H1 (cell line): ENCODE measurements around the gene PPP1R1B. TPM values are rescaled to one million over a fixed set of nuclear protein-coding genes. Genes with fewer than 3 reads are reported as not detected.

Experiments
- ASH2L ChIP-seq: fragments of 200-600, 300-600 bp; sonication (generic); IDR thresholded peaks from one replicate; pipeline ENCODE4 v1.7.1; 2017; ENCODE audit warnings: low read length
- BACH1 ChIP-seq: IDR thresholded peaks from 2 replicates; pipeline ENCODE4 v1.6.1; 2012; ENCODE audit warnings: low read length, improper control_type of control experiment
- EGR1 ChIP-seq: IDR thresholded peaks from 2 replicates; pipeline ENCODE4 v1.6.1; 2011; ENCODE audit warnings: low read depth, low read length, borderline replicate concordance
- EZH2 ChIP-seq: fragments of 200-600 bp; sonication (generic); IDR thresholded peaks from 2 replicates; pipeline ENCODE4 v1.7.1; 2012; ENCODE audit warnings: low read depth, mild to moderate bottlenecking, moderate library complexity, low read length, inconsistent platforms; ENCODE audit not compliant: severe bottlenecking
- JUND ChIP-seq: IDR thresholded peaks from 2 replicates; pipeline ENCODE4 v1.6.1; 2011; ENCODE audit warnings: mild to moderate bottlenecking, improper control_type of control experiment, low read length
- KDM4A ChIP-seq: IDR thresholded peaks from one replicate; pipeline ENCODE4 v1.7.1; 2012; ENCODE audit warnings: low read depth, mild to moderate bottlenecking, moderate library complexity, low read length, inconsistent platforms; ENCODE audit not compliant: severe bottlenecking
- RFX5 ChIP-seq: IDR thresholded peaks from 2 replicates; pipeline ENCODE4 v1.6.1; 2011; ENCODE audit warnings: low read depth, low read length, improper control_type of control experiment, borderline replicate concordance
- RXRA ChIP-seq: IDR thresholded peaks from 2 replicates; pipeline ENCODE4 v1.6.1; 2011; ENCODE audit warnings: low read depth, mild to moderate bottlenecking, low read length, moderate library complexity; ENCODE audit not compliant: insufficient read depth
- SP4 ChIP-seq: IDR thresholded peaks from 2 replicates; pipeline ENCODE4 v1.6.1; 2012; ENCODE audit warnings: low read length, inconsistent platforms
- TAF1 ChIP-seq: IDR thresholded peaks from 2 replicates; pipeline ENCODE4 v1.6.1; 2011; ENCODE audit warnings: mild to moderate bottlenecking, low read depth, low read length
- polyA plus RNA-seq, 7 experiments: library from polyadenylated mRNA; depleted of rRNA in 3 of 7; stranded (reverse) in 5 of 7; unstranded in 2 of 7; fragments of >200 nt in 5 of 7; fragments of 200-250 nt in 2 of 7; gene quantifications; 1 replicate in 5 of 7; 2 replicates in 1 of 7; 4 replicates in 1 of 7; pipeline versions ENCODE4 v1.2.1 to v1.2.3, GENCODE V29; 2011 to 2013; ENCODE audit warnings: missing spikeins in 2 of 7, mixed read lengths in 2 of 7
- total RNA-seq: library from RNA; stranded (reverse); fragmentation: NEBNext Ultra II Directional; extraction: Animal tissue kit (Norgen Biotek cat#: 25700); gene quantifications from 2 replicates; pipeline ENCODE4 v1.2.1, GENCODE V29; 2021
- TF ChIP-seq, protein P1 (sequence below): IDR thresholded peaks from 2 replicates; pipeline ENCODE4 v1.6.1; 2012; ENCODE audit warnings: low read length, inconsistent platforms

Gene PPP1R1B
- total and polyA plus RNA-seq, 2 of the 8 experiments (the other 6 are each of a cell fraction or from before 2014, with no cell fraction given): 10.7 to 22.3 TPM

DNA sequence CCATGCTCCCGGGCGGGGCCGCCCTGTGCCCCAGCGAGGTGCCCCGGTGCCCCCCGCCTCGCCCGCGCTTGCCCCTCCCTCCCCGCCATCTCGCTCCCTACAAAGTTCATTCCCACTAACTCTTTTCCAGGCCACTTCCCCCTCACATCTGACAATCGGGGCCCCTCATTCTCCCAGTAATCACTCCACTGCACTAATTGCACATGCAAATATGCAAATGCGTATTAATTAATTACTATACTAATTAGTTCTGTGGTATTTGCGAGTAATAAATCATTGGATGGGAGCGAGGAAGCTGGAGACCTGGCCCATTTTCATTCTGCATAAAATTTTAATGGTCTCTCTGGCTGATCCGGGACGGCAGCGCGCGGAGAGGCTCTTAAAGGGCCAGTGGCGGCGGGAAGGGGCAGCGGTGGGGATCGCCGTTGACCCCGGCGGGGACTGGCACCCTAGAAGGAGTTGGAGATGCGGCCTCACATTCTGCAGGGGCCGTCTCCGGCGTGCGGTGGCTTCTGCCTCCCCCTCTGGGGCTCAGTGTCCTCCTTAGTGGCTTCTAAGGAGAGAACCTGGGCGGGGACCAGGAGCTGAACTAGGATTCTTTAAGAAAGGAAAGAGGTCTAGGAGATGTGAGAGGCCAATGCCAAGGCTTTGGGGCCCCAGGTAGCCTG lies 8.4 kb upstream of the PPP1R1B start (continued):
- TF ChIP-seq ASH2L (no peak), TAF1 (0 out of 2 replicates have a peak, but pooled peaks have one; percentile 25), RFX5 (no peak), KDM4A (peak; percentile 37), BACH1 (no peak), JUND (no peak), SP4 (no peak), EZH2 (peak; percentile 22), RXRA (no peak), EGR1 (no peak)
- TF ChIP-seq, protein P1, sequence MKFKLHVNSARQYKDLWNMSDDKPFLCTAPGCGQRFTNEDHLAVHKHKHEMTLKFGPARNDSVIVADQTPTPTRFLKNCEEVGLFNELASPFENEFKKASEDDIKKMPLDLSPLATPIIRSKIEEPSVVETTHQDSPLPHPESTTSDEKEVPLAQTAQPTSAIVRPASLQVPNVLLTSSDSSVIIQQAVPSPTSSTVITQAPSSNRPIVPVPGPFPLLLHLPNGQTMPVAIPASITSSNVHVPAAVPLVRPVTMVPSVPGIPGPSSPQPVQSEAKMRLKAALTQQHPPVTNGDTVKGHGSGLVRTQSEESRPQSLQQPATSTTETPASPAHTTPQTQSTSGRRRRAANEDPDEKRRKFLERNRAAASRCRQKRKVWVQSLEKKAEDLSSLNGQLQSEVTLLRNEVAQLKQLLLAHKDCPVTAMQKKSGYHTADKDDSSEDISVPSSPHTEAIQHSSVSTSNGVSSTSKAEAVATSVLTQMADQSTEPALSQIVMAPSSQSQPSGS: no peak
- TF ChIP-seq, all 59 proteins: peak for 3
